Measurements from ENCODE around the gene STMN1. TPM values are rescaled to one million over a fixed set of nuclear protein-coding genes. Genes with fewer than 3 reads are reported as not detected.

STMN1 gene
- total and polyA plus RNA-seq, 2 of the 8 experiments (the other 6 are each of a cell fraction or from before 2014, with no cell fraction given), result 116 to 564 TPM

GRCh38 chr1:25878690-25879089 is 27.5 kb downstream of the STMN1 start:
- Histone ChIP-seq H3K14ac (ENCODE audit: insufficient read length) (no peak overlapping the region), H3K56ac (replicated peaks; ENCODE audit: insufficient read length, low read depth, low read length) (no peak overlapping the region), H3K36me3 (ENCODE audit: control insufficient read depth in 2 of 4, insufficient read depth in 4 of 4, low read length in 3 of 4) (no peaks in the 10 kb centered on the region), H2BK20ac (ENCODE audit: low read length) (no peak overlapping the region), H4K8ac (ENCODE audit: extremely low read depth, insufficient read depth, low read length) (no peak overlapping the region), H3K79me1 (ENCODE audit: low read depth, low read length) (0 out of 2 replicates have a peak, but pooled peaks cover 2% of the 10 kb centered on the region), H2BK120ac (replicated peaks; ENCODE audit: low read depth, low read length) (no peak overlapping the region), H2AFZ (ENCODE audit: low read length) (no peak overlapping the region), H3K4me3 (ENCODE audit: extremely low read depth in 1 of 4, insufficient read depth in 2 of 4, low read depth in 3 of 4, low read length in 4 of 4) (no peak overlapping the region), H3K79me2 (ENCODE audit: control insufficient read depth in 1 of 2, insufficient read depth in 2 of 2, low read length in 2 of 2) (no peaks in the 10 kb centered on the region), H3K18ac (ENCODE audit: extremely low read depth, low read length) (no peak overlapping the region), H4K91ac (replicated peaks; ENCODE audit: insufficient read length, low read length) (no peak overlapping the region), H3K27ac (ENCODE audit: low read depth, low read length) (no peak overlapping the region), H2BK5ac (ENCODE audit: low read depth, low read length) (no peak overlapping the region), H3K9ac (replicated peaks in 1 of 4; ENCODE audit: extremely low read depth in 1 of 4, low read depth in 3 of 4, low read length in 3 of 4) (no peak overlapping the region), H3K4me2 (ENCODE audit: insufficient read depth in 1 of 2, low read depth in 2 of 2, low read length in 2 of 2) (no peak overlapping the region), H3K27me3 (replicated peaks in 1 of 4; ENCODE audit: control insufficient read depth in 3 of 4, extremely low read depth in 1 of 4, insufficient read depth in 3 of 4, low read length in 3 of 4) (peaks cover 0 to 3% (median 1%) of the 10 kb centered on the region in 4 experiments; a peak in 4 of 7 replicates), H4K20me1 (replicated peaks in 1 of 2; ENCODE audit: control insufficient read depth in 1 of 2, insufficient read depth in 2 of 2, low read length in 2 of 2) (no peaks in the 10 kb centered on the region), H3K9me3 (ENCODE audit: insufficient read depth in 2 of 2, low read depth in 1 of 2, low read length in 1 of 2) (no peaks in the 10 kb centered on the region), H3K4ac (replicated peaks; ENCODE audit: insufficient read length, low read depth, low read length) (no peak overlapping the region), H4K5ac (ENCODE audit: insufficient read length, low read depth, low read length) (no peak overlapping the region), H3K4me1 (replicated peaks in 1 of 4; ENCODE audit: control insufficient read depth in 3 of 4, insufficient read depth in 4 of 4, low read length in 3 of 4) (peaks cover 0 to 10% (median 8%) of the 10 kb centered on the region in 4 experiments; a peak in 5 of 7 replicates), H2BK12ac (ENCODE audit: low read depth, low read length) (no peak overlapping the region), H2BK15ac (ENCODE audit: low read length) (peak overlapping the region; percentile 61; the same call in 1 of the 2 replicates), H2AK5ac (ENCODE audit: low read depth, low read length) (no peak overlapping the region), H3K23me2 (ENCODE audit: low read depth, low read length) (peaks cover 8% of the 10 kb centered on the region), H3K23ac (ENCODE audit: insufficient read length) (no peak overlapping the region)
- POLR2A ChIA-PET (ENCODE audit: partially characterized antibody), result no interaction called here
- no peak for DNase-seq (ENCODE audit: low read depth in 1 of 2, low spot score in 2 of 2)
- FAIRE-seq, result no peak
- CTCF ChIA-PET (ENCODE audit: partially characterized antibody), result interaction anchor here (1.3 to 2.8 kb wide), 2 partner anchors 13 to 17 kb away, joined by 4 to 20 read pairs; no protein-coding TSS in a partner anchor
- 94% methylated on average over 4 of the region's 5 CpGs; no CpG with 5 or more reads in 1 of the 2 experiments for WGBS, 2 experiments (ENCODE audit: extremely low coverage in 1 of 2, insufficient coverage in 1 of 2, insufficient read length in 1 of 2, insufficient replicate concordance in 2 of 2, low coverage in 1 of 2, low lambda C conversion rate in 2 of 2, missing lambda C conversion rate in 1 of 2)
- TF ChIP-seq PHF8 (conservative IDR thresholded peaks at IDR 0.05; ENCODE audit: low read depth, low read length), result no peak
- TF ChIP-seq FOSL1 (IDR thresholded peaks at IDR 0.05; ENCODE audit: insufficient read depth, low read depth, low read length), result no peak
- no peak for TF ChIP-seq SIRT6 (IDR thresholded peaks at IDR 0.05; ENCODE audit: low read length)

All from H1 (cell line).